Effector memory CD8-positive, alpha-beta T cell (primary cell): Measurements from ENCODE around the gene RGL3.
"Not testable (repeated sequence)": the region's sequence is repeated elsewhere in the genome, so short reads cannot be mapped to it uniquely, and the experiment has no call there.

ENCODE experiments used
- ATAC-seq: fragments of 150-1000 bp; cut with Tn5 transposase; replicated peaks from 2 replicates; pipeline ENCODE4 v1.10.0; 2021; ENCODE audit warnings: mild to moderate bottlenecking, moderate library complexity
- DNase-seq, 3 experiments: peaks; one replicate each; pipeline ENCODE4 v3.0.0; 2021
- H3K27ac Mint-ChIP-seq, 2 donors: one replicate each; pipeline ENCODE4 v1.8.0; 2022; ENCODE audit warnings: mild to moderate bottlenecking in 2 of 2, mixed read lengths in 2 of 2, moderate library complexity in 2 of 2
- H3K27me3 Mint-ChIP-seq, 2 donors: one replicate each; pipeline ENCODE4 v1.8.0; 2022; ENCODE audit warnings: mixed read lengths in 2 of 2
- H3K36me3 Mint-ChIP-seq: one replicate; pipeline ENCODE4 v1.8.0; 2022; ENCODE audit warnings: mild to moderate bottlenecking, moderate library complexity, mixed read lengths; ENCODE audit not compliant: insufficient read depth
- H3K4me1 Mint-ChIP-seq, 2 donors: one replicate each; pipeline ENCODE4 v1.8.0; 2022; ENCODE audit warnings: low read depth in 2 of 2, mixed read lengths in 2 of 2
- H3K4me3 Mint-ChIP-seq, 2 donors: one replicate each; pipeline ENCODE4 v1.8.0; 2022; ENCODE audit warnings: mild to moderate bottlenecking in 2 of 2, mixed read lengths in 2 of 2, moderate library complexity in 2 of 2
- H3K9me3 Mint-ChIP-seq, 2 donors: one replicate each; pipeline ENCODE4 v1.8.0; 2022; ENCODE audit warnings: mixed read lengths in 2 of 2

RGL3 gene

GRCh38 chr19:11455233-11455554 is 36.1 kb upstream of the RGL3 start:
- not testable (repeated sequence) for ATAC-seq, H3K9me3 Mint-ChIP-seq, H3K4me3 Mint-ChIP-seq, DNase-seq, H3K27ac Mint-ChIP-seq, H3K4me1 Mint-ChIP-seq, H3K36me3 Mint-ChIP-seq
- peaks cover 11 to 24% of the 10 kb centered on the region in 2 donors for H3K27me3 Mint-ChIP-seq

- Mint-ChIP-seq H3K9me3 (no peaks in the 10 kb centered on the region), H3K27me3 (peaks cover 5 to 15% of the 10 kb centered on the region in 2 donors), H3K27ac (no peak overlapping the region), H3K4me3 (no peak overlapping the region), H3K4me1 (no peaks in the 10 kb centered on the region), H3K36me3 (peaks cover 8% of the 10 kb centered on the region)
- no peak for DNase-seq
- no peak for ATAC-seq
Observed at GRCh38 chr19:11453468-11454341, 34.6 kb upstream of the RGL3 start.

GRCh38 chr19:11452620-11453310 is 33.7 kb upstream of the RGL3 start:
- peaks cover 8% of the 10 kb centered on the region for H3K36me3 Mint-ChIP-seq
- DNase-seq (no peak), ATAC-seq (no peak)
- no peaks in the 10 kb centered on the region for H3K4me1 Mint-ChIP-seq
- H3K27ac Mint-ChIP-seq = peak overlapping the region; percentile 25 to 46
- H3K4me3 Mint-ChIP-seq = no peak overlapping the region
- H3K27me3 Mint-ChIP-seq = peaks cover 0 to 5% of the 10 kb centered on the region in 2 donors
- H3K9me3 Mint-ChIP-seq = no peaks in the 10 kb centered on the region

- H3K9me3 Mint-ChIP-seq = no peaks in the 10 kb centered on the region
- no peaks in the 10 kb centered on the region for H3K4me1 Mint-ChIP-seq
- H3K36me3 Mint-ChIP-seq = peaks cover 8% of the 10 kb centered on the region
- H3K27me3 Mint-ChIP-seq = no peaks in the 10 kb centered on the region
- DNase-seq = no peak
- peak overlapping the region; percentile 25 to 46 for H3K27ac Mint-ChIP-seq
- no peak overlapping the region for H3K4me3 Mint-ChIP-seq
- no peak for ATAC-seq
Observed at GRCh38 chr19:11451871-11452619, 32.9 kb upstream of the RGL3 start.

- ATAC-seq (no peak), DNase-seq (no peak)
- H3K27ac Mint-ChIP-seq = no peak overlapping the region
- H3K36me3 Mint-ChIP-seq = peaks cover 8% of the 10 kb centered on the region
- H3K9me3 Mint-ChIP-seq = no peaks in the 10 kb centered on the region
- no peak overlapping the region for H3K4me3 Mint-ChIP-seq
- no peaks in the 10 kb centered on the region for H3K27me3 Mint-ChIP-seq
- no peaks in the 10 kb centered on the region for H3K4me1 Mint-ChIP-seq
Observed at GRCh38 chr19:11451327-11451870, 32.3 kb upstream of the RGL3 start.

- H3K27ac Mint-ChIP-seq = no peak overlapping the region
- H3K4me3 Mint-ChIP-seq = no peak overlapping the region
- no peaks in the 10 kb centered on the region for H3K27me3 Mint-ChIP-seq
- no peaks in the 10 kb centered on the region for H3K4me1 Mint-ChIP-seq
- no peaks in the 10 kb centered on the region for H3K9me3 Mint-ChIP-seq
- DNase-seq (no peak), ATAC-seq (no peak)
- peaks cover 8% of the 10 kb centered on the region for H3K36me3 Mint-ChIP-seq
Observed at GRCh38 chr19:11450570-11451326, 31.6 kb upstream of the RGL3 start.

GRCh38 chr19:11448923-11449554 is 29.9 kb upstream of the RGL3 start:
- peaks cover 14% of the 10 kb centered on the region for H3K36me3 Mint-ChIP-seq

GRCh38 chr19:11448410-11448809 is 29.3 kb upstream of the RGL3 start:
- Mint-ChIP-seq H3K36me3 (peaks cover 18% of the 10 kb centered on the region), H3K4me3 (no peak overlapping the region), H3K27me3 (no peaks in the 10 kb centered on the region), H3K27ac (no peak overlapping the region), H3K9me3 (no peaks in the 10 kb centered on the region), H3K4me1 (peaks cover 3% of the 10 kb centered on the region in 2 donors)
- ATAC-seq = no peak
- DNase-seq = no peak

More at GRCh38 chr19:11448923-11449554, 29.9 kb upstream of the RGL3 start:
- Mint-ChIP-seq H3K27ac (no peak overlapping the region), H3K9me3 (no peaks in the 10 kb centered on the region), H3K4me3 (no peak overlapping the region), H3K4me1 (peaks cover 1 to 2% of the 10 kb centered on the region in 2 donors), H3K27me3 (no peaks in the 10 kb centered on the region)
- no peak for ATAC-seq
- no peak for DNase-seq

- H3K4me1 Mint-ChIP-seq = peaks cover 3% of the 10 kb centered on the region in 2 donors
- H3K27me3 Mint-ChIP-seq = no peaks in the 10 kb centered on the region
- no peaks in the 10 kb centered on the region for H3K9me3 Mint-ChIP-seq
- H3K4me3 Mint-ChIP-seq = no peak overlapping the region
- ATAC-seq (no peak), DNase-seq (no peak)
- no peak overlapping the region for H3K27ac Mint-ChIP-seq
- H3K36me3 Mint-ChIP-seq = peaks cover 18% of the 10 kb centered on the region
Observed at GRCh38 chr19:11447347-11448262, 28.5 kb upstream of the RGL3 start.

GRCh38 chr19:11446652-11447301 is 27.7 kb upstream of the RGL3 start:
- Mint-ChIP-seq H3K27me3 (no peaks in the 10 kb centered on the region), H3K4me1 (peaks cover 7 to 8% of the 10 kb centered on the region in 2 donors), H3K4me3 (no peak overlapping the region), H3K9me3 (no peaks in the 10 kb centered on the region), H3K27ac (no peak overlapping the region), H3K36me3 (peaks cover 23% of the 10 kb centered on the region)
- ATAC-seq (peak; percentile 42), DNase-seq (peak; percentile 32 to 48 (median 39))

- Mint-ChIP-seq H3K9me3 (no peaks in the 10 kb centered on the region), H3K4me3 (no peak overlapping the region), H3K36me3 (peaks cover 24% of the 10 kb centered on the region), H3K4me1 (peaks cover 8 to 9% of the 10 kb centered on the region in 2 donors), H3K27ac (no peak overlapping the region), H3K27me3 (no peaks in the 10 kb centered on the region)
- no peak for ATAC-seq
- DNase-seq = no peak
Observed at GRCh38 chr19:11446271-11446651, 27.1 kb upstream of the RGL3 start.
